ENCODE results near the gene RAB4A. TPM values are rescaled to one million over a fixed set of nuclear protein-coding genes. Genes with fewer than 3 reads are reported as not detected.

The RAB4A gene
- total and polyA plus RNA-seq, 7 experiments from 2014 or later, result 9.6 to 47.9 (median 36.7) TPM

- no peak overlapping the region for H3K4me3 ChIP-seq (ENCODE audit: low read length)
- ChIA-PET CTCF (no interaction called here), POLR2A (no interaction called here)
- H3K4me1 Mint-ChIP-seq, result peaks cover 25 to 58% (median 50%) of the 10 kb centered on the region in 7 donors
- intact Hi-C loops (cut with micrococcal nuclease), result loop anchor here in 1 of 2 donors (10.0 kb wide), 2 partner anchors 1366 to 1966 kb away; partner anchors contain the start of genes COG2 and GNPAT
- peaks cover 0 to 32% (median 17%) of the 10 kb centered on the region in 5 donors for H3K36me3 Mint-ChIP-seq
- peaks cover 0 to 13% (median 0%) of the 10 kb centered on the region in 11 donors for H3K9me3 Mint-ChIP-seq
- H3K4me3 Mint-ChIP-seq, result no peak overlapping the region
- H3K4me1 ChIP-seq (ENCODE audit: control insufficient read depth in 2 of 2, insufficient read depth in 2 of 2, low read length in 2 of 2), result no peaks in the 10 kb centered on the region
- DNase-seq (no peak), ATAC-seq (no peak)
- no peaks in the 10 kb centered on the region for H3K36me3 ChIP-seq (ENCODE audit: control insufficient read depth in 2 of 3, insufficient read depth in 3 of 3, low read length in 3 of 3)
- no peak overlapping the region for H3K27ac ChIP-seq (ENCODE audit: low read depth, low read length)
- no peak overlapping the region for H3K27ac Mint-ChIP-seq
- H3K27me3 ChIP-seq (ENCODE audit: control insufficient read depth in 2 of 2, insufficient read depth in 2 of 2, low read length in 2 of 2), result no peaks in the 10 kb centered on the region
- no peaks in the 10 kb centered on the region for H3K27me3 Mint-ChIP-seq
- H3K9me3 ChIP-seq (ENCODE audit: control insufficient read depth in 2 of 3, low read length in 3 of 3), result no peaks in the 10 kb centered on the region
Observed at GRCh38 chr1:229279242-229279641, 8.3 kb downstream of the RAB4A start.

- Histone ChIP-seq H3K4me1 (ENCODE audit: control insufficient read depth in 2 of 2, insufficient read depth in 2 of 2, low read length in 2 of 2) (no peaks in the 10 kb centered on the region), H3K36me3 (ENCODE audit: control insufficient read depth in 2 of 3, insufficient read depth in 3 of 3, low read length in 3 of 3) (no peaks in the 10 kb centered on the region), H3K9me3 (ENCODE audit: control insufficient read depth in 2 of 3, low read length in 3 of 3) (no peaks in the 10 kb centered on the region), H3K4me3 (ENCODE audit: low read length) (no peak overlapping the region), H3K27ac (ENCODE audit: low read depth, low read length) (no peak overlapping the region), H3K27me3 (ENCODE audit: control insufficient read depth in 2 of 2, insufficient read depth in 2 of 2, low read length in 2 of 2) (no peaks in the 10 kb centered on the region)
- no peak for DNase-seq
- Mint-ChIP-seq H3K27ac (no peak overlapping the region), H3K4me1 (peaks cover 28 to 58% (median 52%) of the 10 kb centered on the region in 7 donors), H3K9me3 (peaks cover 0 to 13% (median 0%) of the 10 kb centered on the region in 11 donors), H3K4me3 (peak overlapping the region in 2 of 10 donors; percentile 18 to 29), H3K36me3 (peaks cover 0 to 36% (median 22%) of the 10 kb centered on the region in 5 donors), H3K27me3 (no peaks in the 10 kb centered on the region)
- ATAC-seq, result no peak
- CTCF ChIA-PET, result no interaction called here
- intact Hi-C loops (cut with micrococcal nuclease), result no loop called here
- POLR2A ChIA-PET, result no interaction called here
Observed at GRCh38 chr1:229280037-229280828, 9.3 kb downstream of the RAB4A start.

- Mint-ChIP-seq H3K36me3 (peaks cover 0 to 36% (median 22%) of the 10 kb centered on the region in 5 donors), H3K4me1 (peaks cover 32 to 58% (median 52%) of the 10 kb centered on the region in 7 donors), H3K27ac (no peak overlapping the region), H3K4me3 (peak overlapping the region in 2 of 10 donors; percentile 15 to 29), H3K27me3 (no peaks in the 10 kb centered on the region), H3K9me3 (peaks cover 0 to 13% (median 0%) of the 10 kb centered on the region in 11 donors)
- ATAC-seq (no peak), DNase-seq (no peak)
- ChIA-PET POLR2A (no interaction called here), CTCF (no interaction called here)
- H3K27me3 ChIP-seq (ENCODE audit: control insufficient read depth in 2 of 2, insufficient read depth in 2 of 2, low read length in 2 of 2), result no peaks in the 10 kb centered on the region
- intact Hi-C loops (cut with micrococcal nuclease), result no loop called here
- H3K4me3 ChIP-seq (ENCODE audit: low read length), result no peak overlapping the region
- no peaks in the 10 kb centered on the region for H3K36me3 ChIP-seq (ENCODE audit: control insufficient read depth in 2 of 3, insufficient read depth in 3 of 3, low read length in 3 of 3)
- no peaks in the 10 kb centered on the region for H3K4me1 ChIP-seq (ENCODE audit: control insufficient read depth in 2 of 2, insufficient read depth in 2 of 2, low read length in 2 of 2)
- H3K9me3 ChIP-seq (ENCODE audit: control insufficient read depth in 2 of 3, low read length in 3 of 3), result no peaks in the 10 kb centered on the region
- H3K27ac ChIP-seq (ENCODE audit: low read depth, low read length), result no peak overlapping the region
Observed at GRCh38 chr1:229280921-229281320, 10.0 kb downstream of the RAB4A start.

- H3K9me3 ChIP-seq (ENCODE audit: control insufficient read depth in 2 of 3, low read length in 3 of 3), result no peaks in the 10 kb centered on the region
- Mint-ChIP-seq H3K27me3 (no peaks in the 10 kb centered on the region), H3K36me3 (peaks cover 0 to 33% (median 22%) of the 10 kb centered on the region in 5 donors), H3K4me3 (peak overlapping the region in 2 of 10 donors; percentile 15 to 44), H3K27ac (no peak overlapping the region), H3K9me3 (peaks cover 0 to 13% (median 0%) of the 10 kb centered on the region in 11 donors), H3K4me1 (peaks cover 32 to 57% (median 50%) of the 10 kb centered on the region in 7 donors)
- ChIA-PET CTCF (no interaction called here), POLR2A (no interaction called here)
- H3K4me1 ChIP-seq (ENCODE audit: control insufficient read depth in 2 of 2, insufficient read depth in 2 of 2, low read length in 2 of 2), result no peaks in the 10 kb centered on the region
- H3K27me3 ChIP-seq (ENCODE audit: control insufficient read depth in 2 of 2, insufficient read depth in 2 of 2, low read length in 2 of 2), result no peaks in the 10 kb centered on the region
- H3K4me3 ChIP-seq (ENCODE audit: low read length), result no peak overlapping the region
- intact Hi-C loops (cut with micrococcal nuclease), result no loop called here
- ATAC-seq (no peak), DNase-seq (no peak)
- no peak overlapping the region for H3K27ac ChIP-seq (ENCODE audit: low read depth, low read length)
- H3K36me3 ChIP-seq (ENCODE audit: control insufficient read depth in 2 of 3, insufficient read depth in 3 of 3, low read length in 3 of 3), result no peaks in the 10 kb centered on the region
Observed at GRCh38 chr1:229281339-229281926, 10.5 kb downstream of the RAB4A start.

- H3K36me3 ChIP-seq (ENCODE audit: control insufficient read depth in 2 of 3, insufficient read depth in 3 of 3, low read length in 3 of 3), result no peaks in the 10 kb centered on the region
- no peak overlapping the region for H3K4me3 ChIP-seq (ENCODE audit: low read length)
- CTCF ChIA-PET, result no interaction called here
- H3K9me3 Mint-ChIP-seq, result peaks cover 0 to 13% (median 0%) of the 10 kb centered on the region in 11 donors
- POLR2A ChIA-PET, result interaction anchor here (1.3 kb wide), 1 partner anchor 8 kb away, joined by 5 read pairs; no protein-coding TSS in a partner anchor
- H3K27ac ChIP-seq (ENCODE audit: low read depth, low read length), result no peak overlapping the region
- H3K27ac Mint-ChIP-seq, result no peak overlapping the region
- peak overlapping the region in 2 of 10 donors; percentile 9 to 26 for H3K4me3 Mint-ChIP-seq
- no peaks in the 10 kb centered on the region for H3K27me3 Mint-ChIP-seq
- peaks cover 0 to 39% (median 32%) of the 10 kb centered on the region in 5 donors for H3K36me3 Mint-ChIP-seq
- ATAC-seq (no peak), DNase-seq (no peak)
- H3K4me1 Mint-ChIP-seq, result peaks cover 38 to 62% (median 54%) of the 10 kb centered on the region in 7 donors
- H3K27me3 ChIP-seq (ENCODE audit: control insufficient read depth in 2 of 2, insufficient read depth in 2 of 2, low read length in 2 of 2), result no peaks in the 10 kb centered on the region
- intact Hi-C loops (cut with micrococcal nuclease), result no loop called here
- H3K9me3 ChIP-seq (ENCODE audit: control insufficient read depth in 2 of 3, low read length in 3 of 3), result no peaks in the 10 kb centered on the region
- no peaks in the 10 kb centered on the region for H3K4me1 ChIP-seq (ENCODE audit: control insufficient read depth in 2 of 2, insufficient read depth in 2 of 2, low read length in 2 of 2)
Observed at GRCh38 chr1:229282295-229282823, 11.4 kb downstream of the RAB4A start.

- H3K36me3 ChIP-seq (ENCODE audit: control insufficient read depth in 2 of 3, insufficient read depth in 3 of 3, low read length in 3 of 3), result no peaks in the 10 kb centered on the region
- H3K9me3 ChIP-seq (ENCODE audit: control insufficient read depth in 2 of 3, low read length in 3 of 3), result no peaks in the 10 kb centered on the region
- POLR2A ChIA-PET, result interaction anchor here (1.3 kb wide), 1 partner anchor 9 kb away, joined by 5 read pairs; no protein-coding TSS in a partner anchor
- Mint-ChIP-seq H3K4me1 (peaks cover 40 to 67% (median 54%) of the 10 kb centered on the region in 7 donors), H3K36me3 (peaks cover 0 to 46% (median 34%) of the 10 kb centered on the region in 5 donors), H3K27ac (peak overlapping the region in 1 of 9 donors; percentile 55), H3K9me3 (peaks cover 0 to 13% (median 0%) of the 10 kb centered on the region in 11 donors), H3K4me3 (peak overlapping the region in 1 of 10 donors; percentile 9), H3K27me3 (no peaks in the 10 kb centered on the region)
- H3K27ac ChIP-seq (ENCODE audit: low read depth, low read length), result no peak overlapping the region
- intact Hi-C loops (cut with micrococcal nuclease), result no loop called here
- ATAC-seq (no peak), DNase-seq (no peak)
- no peaks in the 10 kb centered on the region for H3K27me3 ChIP-seq (ENCODE audit: control insufficient read depth in 2 of 2, insufficient read depth in 2 of 2, low read length in 2 of 2)
- H3K4me3 ChIP-seq (ENCODE audit: low read length), result no peak overlapping the region
- CTCF ChIA-PET, result no interaction called here
- no peaks in the 10 kb centered on the region for H3K4me1 ChIP-seq (ENCODE audit: control insufficient read depth in 2 of 2, insufficient read depth in 2 of 2, low read length in 2 of 2)
Observed at GRCh38 chr1:229283183-229283611, 12.3 kb downstream of the RAB4A start.
